Thymus (tissue), 11 donors: Measurements from ENCODE around the gene TMEM161B. TPM values are rescaled to one million over a fixed set of nuclear protein-coding genes. Genes with fewer than 3 reads are reported as not detected.

Experiments
- DNase-seq, 9 donors: peaks; one replicate each; pipeline ENCODE4 v3.0.0-alpha.2; 2013; ENCODE audit warnings: low spot score in 9 of 9, low read depth in 6 of 9, missing footprints in 1 of 9
- H3K27ac ChIP-seq, 2 donors: one replicate each; pipeline ENCODE4 v1.5.1; 2013; ENCODE audit warnings: control low read depth in 1 of 2, low read depth in 1 of 2, low read length in 1 of 2, mild to moderate bottlenecking in 1 of 2, moderate library complexity in 1 of 2
- H3K27me3 ChIP-seq, 2 donors: one replicate each; pipeline ENCODE4 v1.5.1; 2013; ENCODE audit warnings: low read length in 1 of 2; ENCODE audit not compliant: control insufficient read depth in 2 of 2, insufficient read depth in 1 of 2
- H3K36me3 ChIP-seq, 2 donors: one replicate each; pipeline ENCODE4 v1.5.1; 2013; ENCODE audit warnings: low read length in 1 of 2, mild to moderate bottlenecking in 1 of 2, moderate library complexity in 1 of 2; ENCODE audit not compliant: control insufficient read depth in 2 of 2, insufficient read depth in 2 of 2
- H3K4me1 ChIP-seq, 2 donors: one replicate each; pipeline ENCODE4 v1.5.1; 2013; ENCODE audit warnings: low read length in 2 of 2; ENCODE audit not compliant: control insufficient read depth in 2 of 2, insufficient read depth in 2 of 2
- H3K4me3 ChIP-seq, 2 donors: one replicate each; pipeline ENCODE4 v1.5.1; 2013; ENCODE audit warnings: low read length in 2 of 2, control low read depth in 1 of 2, mild to moderate bottlenecking in 1 of 2
- H3K9me3 ChIP-seq, 2 donors: one replicate each; pipeline ENCODE4 v1.5.1; 2013; ENCODE audit warnings: low read length in 1 of 2, mild to moderate bottlenecking in 1 of 2; ENCODE audit not compliant: control insufficient read depth in 2 of 2, insufficient read depth in 1 of 2
- WGBS: extraction: QIAGEN DNeasy Blood & Tissue Kit; methylation state at CpG from one replicate; pipeline ENCODE4 v1.1.7; 2013; 5-methylcytosine and 5-hydroxymethylcytosine counted together
- polyA plus RNA-seq: library from polyadenylated mRNA; stranded (reverse); fragments of 200-250 nt; gene quantifications from one replicate; pipeline ENCODE4 v1.2.3, GENCODE V29; 2013
- total RNA-seq: library from RNA; stranded (reverse); fragments of 120-200 nt; gene quantifications from one replicate; pipeline ENCODE4 v1.2.4, GENCODE V29; 2013
- donor health status: healthy.

Gene TMEM161B
- total and polyA plus RNA-seq, 2 donors = 11.4 to 21.2 TPM

DNA sequence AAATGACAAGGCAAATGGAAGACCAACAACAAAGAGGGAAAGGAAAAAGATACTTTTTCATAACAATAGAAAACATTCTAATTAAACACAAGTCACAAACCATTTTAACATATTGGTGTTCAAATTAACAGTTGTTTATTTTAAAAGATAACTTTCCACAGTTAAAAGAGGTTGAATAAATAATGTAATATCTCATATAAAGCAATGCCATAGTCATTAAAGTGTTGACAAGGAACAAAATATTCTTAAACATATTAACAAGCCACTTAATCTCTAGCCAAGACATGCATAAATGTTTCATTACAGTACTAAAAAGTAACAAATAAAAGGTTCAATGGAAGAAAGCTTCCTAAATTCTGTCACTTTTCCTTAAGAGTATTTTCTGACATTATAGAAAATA is 12.6 kb downstream of the TMEM161B start:
- Histone ChIP-seq H3K4me1 (no peaks in the 10 kb centered on the region), H3K36me3 (no peaks in the 10 kb centered on the region), H3K4me3 (no peak overlapping the region), H3K27ac (no peak overlapping the region), H3K27me3 (no peaks in the 10 kb centered on the region), H3K9me3 (no peaks in the 10 kb centered on the region)
- DNase-seq = no peak

- no peaks in the 10 kb centered on the region for H3K9me3 ChIP-seq
- H3K4me1 ChIP-seq = no peaks in the 10 kb centered on the region
- H3K27ac ChIP-seq = no peak overlapping the region
- DNase-seq = no peak
- 96% methylated on average over 1 of the region's 1 CpG for WGBS
- H3K4me3 ChIP-seq = no peak overlapping the region
- H3K27me3 ChIP-seq = no peaks in the 10 kb centered on the region
- no peaks in the 10 kb centered on the region for H3K36me3 ChIP-seq
Observed at GRCh38 chr5:88254320-88254719, 14.3 kb downstream of the TMEM161B start.

GRCh38 chr5:88251048-88251711 is 17.5 kb downstream of the TMEM161B start:
- H3K4me1 ChIP-seq = no peaks in the 10 kb centered on the region
- no peak overlapping the region for H3K27ac ChIP-seq
- DNase-seq = no peak
- no peak overlapping the region for H3K4me3 ChIP-seq
- H3K9me3 ChIP-seq = no peaks in the 10 kb centered on the region
- no peaks in the 10 kb centered on the region for H3K27me3 ChIP-seq
- no peaks in the 10 kb centered on the region for H3K36me3 ChIP-seq
- 97% methylated on average over 2 of the region's 2 CpGs for WGBS

GRCh38 chr5:88250010-88250409 is 18.6 kb downstream of the TMEM161B start:
- DNase-seq = no peak
- no peaks in the 10 kb centered on the region for H3K36me3 ChIP-seq
- no peaks in the 10 kb centered on the region for H3K27me3 ChIP-seq
- WGBS = 95% methylated on average over 2 of the region's 2 CpGs
- H3K9me3 ChIP-seq = no peaks in the 10 kb centered on the region
- no peaks in the 10 kb centered on the region for H3K4me1 ChIP-seq
- no peak overlapping the region for H3K4me3 ChIP-seq
- H3K27ac ChIP-seq = no peak overlapping the region

- H3K4me3 ChIP-seq = no peak overlapping the region
- H3K9me3 ChIP-seq = no peaks in the 10 kb centered on the region
- no peak overlapping the region for H3K27ac ChIP-seq
- H3K36me3 ChIP-seq = no peaks in the 10 kb centered on the region
- WGBS = 98% methylated on average over 2 of the region's 2 CpGs
- no peaks in the 10 kb centered on the region for H3K4me1 ChIP-seq
- no peak for DNase-seq
- H3K27me3 ChIP-seq = no peaks in the 10 kb centered on the region
Observed at GRCh38 chr5:88248743-88249540, 19.7 kb downstream of the TMEM161B start.

DNA sequence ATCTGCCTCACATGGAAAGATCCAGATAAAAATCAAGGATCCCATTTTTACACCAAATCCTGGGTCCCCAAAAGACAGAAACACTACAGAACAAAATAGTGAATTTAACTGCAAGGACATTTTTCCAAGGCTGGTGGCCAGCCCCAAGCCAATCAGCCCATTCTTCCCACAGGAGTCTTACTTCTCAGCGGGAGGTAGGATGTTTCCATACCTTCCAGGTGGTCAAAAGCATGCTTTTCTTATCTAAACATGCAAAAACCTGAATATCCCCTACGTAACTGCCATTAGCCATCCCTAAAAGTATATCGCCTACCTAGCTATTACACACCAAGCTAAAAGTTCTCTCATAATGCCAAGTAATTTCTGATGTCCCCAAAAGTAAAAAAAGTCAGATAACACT is 20.6 kb downstream of the TMEM161B start:
- Histone ChIP-seq H3K36me3 (no peaks in the 10 kb centered on the region), H3K4me1 (no peaks in the 10 kb centered on the region), H3K27me3 (no peaks in the 10 kb centered on the region), H3K4me3 (no peak overlapping the region), H3K27ac (no peak overlapping the region), H3K9me3 (no peaks in the 10 kb centered on the region)
- no peak for DNase-seq
- 97% methylated on average over 3 of the region's 3 CpGs for WGBS

DNA sequence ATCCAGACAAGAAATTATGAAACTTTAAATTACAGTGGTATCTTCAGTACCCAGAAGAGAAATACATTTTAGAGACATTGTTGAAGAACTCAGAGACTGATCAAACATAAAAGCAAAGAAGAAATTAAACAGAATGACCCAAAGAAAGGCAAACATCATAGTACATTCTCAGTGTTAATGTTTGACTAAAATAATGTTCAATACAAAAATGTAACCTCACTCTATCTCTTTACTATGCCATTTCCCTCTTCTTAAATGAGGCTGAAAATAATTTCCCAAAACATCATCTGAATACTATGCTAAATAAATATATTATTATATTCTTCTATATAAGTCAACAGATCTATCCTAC is 22.8 kb downstream of the TMEM161B start:
- DNase-seq = no peak
- H3K36me3 ChIP-seq = no peaks in the 10 kb centered on the region
- no peaks in the 10 kb centered on the region for H3K9me3 ChIP-seq
- no peak overlapping the region for H3K4me3 ChIP-seq
- no peak overlapping the region for H3K27ac ChIP-seq
- H3K27me3 ChIP-seq = no peaks in the 10 kb centered on the region
- H3K4me1 ChIP-seq = no peaks in the 10 kb centered on the region

DNA sequence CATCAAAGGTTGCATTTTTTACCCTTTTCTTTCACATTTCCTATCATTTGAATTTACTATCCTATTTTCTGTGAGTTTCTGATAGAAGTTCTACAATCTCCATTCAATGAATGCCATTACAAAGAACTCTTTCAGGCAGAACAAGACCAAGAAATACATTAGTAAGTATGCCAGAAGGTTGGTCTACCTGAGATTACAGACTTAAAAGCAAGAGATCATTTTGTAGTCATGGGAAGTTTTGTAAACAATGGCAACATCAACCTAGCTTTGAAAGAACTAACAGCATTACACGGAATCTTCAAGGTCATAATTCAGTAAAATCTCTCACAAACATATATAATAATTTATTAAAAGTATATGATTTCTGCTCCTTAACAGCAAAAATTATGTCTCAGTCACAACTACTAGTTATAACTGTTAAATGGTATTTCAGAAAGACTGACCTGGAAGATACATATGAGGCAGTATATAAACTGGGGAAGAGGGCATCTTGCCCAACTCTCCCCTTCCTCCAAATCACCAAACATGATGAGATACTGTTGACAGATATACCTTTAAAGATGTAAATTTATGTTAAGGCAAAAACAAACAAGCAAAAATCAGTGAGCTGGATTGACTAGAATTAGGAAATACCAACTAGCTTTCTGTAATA is 23.3 kb downstream of the TMEM161B start:
- no peak for DNase-seq
- Histone ChIP-seq H3K4me3 (no peak overlapping the region), H3K27me3 (no peaks in the 10 kb centered on the region), H3K36me3 (peaks cover 0 to 1% of the 10 kb centered on the region in 2 donors), H3K27ac (no peak overlapping the region), H3K4me1 (no peaks in the 10 kb centered on the region), H3K9me3 (no peaks in the 10 kb centered on the region)
- 96% methylated on average over 1 of the region's 1 CpG for WGBS

GRCh38 chr5:88244686-88245085 is 24.0 kb downstream of the TMEM161B start:
- H3K4me3 ChIP-seq = no peak overlapping the region
- DNase-seq = no peak
- H3K27me3 ChIP-seq = no peaks in the 10 kb centered on the region
- H3K27ac ChIP-seq = no peak overlapping the region
- H3K4me1 ChIP-seq = no peaks in the 10 kb centered on the region
- 96% methylated on average over 2 of the region's 2 CpGs for whole genome bisulfite sequencing
- no peaks in the 10 kb centered on the region for H3K9me3 ChIP-seq
- H3K36me3 ChIP-seq = peaks cover 0 to 7% of the 10 kb centered on the region in 2 donors
